HG02642 (cell line): Measurements from ENCODE around the gene EIF3F.
A peak's percentile ranks its signal among the peaks of the same experiment; 100 is the strongest.

Source experiments
- ATAC-seq: cut with Tn5 transposase; IDR thresholded peaks from one replicate; pipeline ENCODE4 v1.9.1; 2021; ENCODE audit warnings: mild to moderate bottlenecking; ENCODE audit not compliant: unreplicated experiment, poor library complexity

The EIF3F gene, protein sequence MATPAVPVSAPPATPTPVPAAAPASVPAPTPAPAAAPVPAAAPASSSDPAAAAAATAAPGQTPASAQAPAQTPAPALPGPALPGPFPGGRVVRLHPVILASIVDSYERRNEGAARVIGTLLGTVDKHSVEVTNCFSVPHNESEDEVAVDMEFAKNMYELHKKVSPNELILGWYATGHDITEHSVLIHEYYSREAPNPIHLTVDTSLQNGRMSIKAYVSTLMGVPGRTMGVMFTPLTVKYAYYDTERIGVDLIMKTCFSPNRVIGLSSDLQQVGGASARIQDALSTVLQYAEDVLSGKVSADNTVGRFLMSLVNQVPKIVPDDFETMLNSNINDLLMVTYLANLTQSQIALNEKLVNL

DNA sequence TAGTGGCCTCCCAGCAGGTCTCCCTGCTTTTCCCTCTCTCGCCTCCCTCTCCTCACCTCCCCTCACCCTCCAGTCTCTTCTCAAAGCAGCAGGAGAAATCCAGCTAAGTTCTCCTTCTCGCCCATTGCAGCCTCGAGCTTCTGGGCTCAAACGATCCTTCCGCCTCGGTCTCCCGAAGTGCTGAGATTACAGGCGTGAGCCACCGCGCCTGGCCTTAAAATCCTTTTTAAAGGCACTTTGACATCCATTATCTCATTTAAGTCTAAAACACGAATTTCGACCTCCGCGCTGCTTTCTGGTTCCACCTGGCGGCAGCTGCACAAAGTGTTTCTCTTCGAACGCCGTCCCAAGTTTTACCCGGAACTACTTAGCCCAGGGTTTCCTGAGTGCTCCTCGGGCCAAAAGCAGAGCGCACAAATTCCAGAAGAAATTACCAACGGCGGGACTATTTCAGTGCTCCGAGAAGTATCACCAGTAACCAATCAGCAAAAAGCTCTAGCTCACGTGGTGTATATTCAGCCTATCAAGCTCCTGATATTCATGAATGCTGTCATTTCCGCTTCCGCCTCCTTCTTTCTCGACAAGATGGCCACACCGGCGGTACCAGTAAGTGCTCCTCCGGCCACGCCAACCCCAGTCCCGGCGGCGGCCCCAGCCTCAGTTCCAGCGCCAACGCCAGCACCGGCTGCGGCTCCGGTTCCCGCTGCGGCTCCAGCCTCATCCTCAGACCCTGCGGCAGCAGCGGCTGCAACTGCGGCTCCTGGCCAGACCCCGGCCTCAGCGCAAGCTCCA lies at the start of gene EIF3F:
EIF3F (plus strand) TSS at position 570 of the 792 bp plus-strand sequence; CDS start at position 586, 16 bp downstream.
- ATAC-seq = peak; percentile 96

DNA sequence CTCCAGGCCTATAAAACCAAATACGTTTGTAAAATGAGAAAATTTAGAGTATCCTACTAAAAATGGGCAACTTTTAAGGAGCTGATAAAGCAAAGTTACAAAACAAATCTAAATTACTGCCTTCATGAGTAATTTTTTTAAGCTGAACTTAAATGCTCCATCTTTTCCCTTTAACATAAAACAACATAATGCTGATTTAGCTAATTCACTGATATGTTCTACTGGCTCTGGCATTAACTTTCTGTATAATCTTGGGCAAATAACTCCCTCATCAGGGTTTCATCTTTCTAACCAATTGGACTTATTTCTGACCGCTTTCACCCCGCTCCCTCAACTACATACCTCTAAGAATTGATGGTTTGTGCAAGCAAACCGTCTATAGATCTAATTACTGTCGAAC lies 46.0 kb upstream of the EIF3F start:
- no peak for ATAC-seq

DNA sequence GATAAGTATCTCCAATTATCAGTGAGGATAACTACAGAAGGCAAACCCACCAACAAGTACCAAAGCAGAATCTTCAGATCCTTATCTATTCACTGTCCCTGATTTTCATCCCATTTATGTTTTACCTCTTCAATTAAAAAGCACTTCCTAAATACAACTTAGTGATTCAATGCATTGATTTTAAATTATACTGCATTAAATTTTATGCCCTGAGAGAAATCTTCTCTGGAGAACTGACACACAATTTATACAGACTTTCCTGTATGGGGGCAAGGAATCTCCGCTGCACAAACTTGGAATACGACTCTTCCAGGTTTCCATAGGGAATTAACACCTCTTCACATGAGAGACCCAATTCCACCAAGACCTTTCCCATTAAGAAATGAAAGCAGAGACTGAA lies 45.5 kb upstream of the EIF3F start, which contains the start of gene OR10A3:
OR10A3 (minus strand) TSS at position 101 of the 400 bp plus-strand sequence. CDS start 2,188 bp downstream, outside the sequence.
- no peak for ATAC-seq

DNA sequence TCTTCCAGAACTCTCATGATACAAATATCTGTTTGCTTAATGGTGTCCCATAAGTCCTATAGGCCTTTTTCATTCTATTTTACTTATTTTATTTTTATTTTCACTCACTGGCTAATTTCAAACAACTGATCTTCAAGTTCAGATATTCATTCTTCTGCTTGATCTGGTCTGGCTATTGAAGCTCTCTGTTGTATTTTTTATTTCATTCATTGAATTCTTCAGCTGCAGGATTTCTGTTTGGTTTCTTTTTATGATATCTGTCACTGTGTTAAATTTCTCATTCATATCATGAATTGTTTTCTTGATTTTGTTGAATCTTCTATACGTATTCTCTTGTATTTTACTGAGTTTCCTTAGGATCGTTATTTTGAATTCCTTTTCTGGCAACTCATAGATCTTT lies 43.0 kb upstream of the EIF3F start:
- no peak for ATAC-seq

DNA sequence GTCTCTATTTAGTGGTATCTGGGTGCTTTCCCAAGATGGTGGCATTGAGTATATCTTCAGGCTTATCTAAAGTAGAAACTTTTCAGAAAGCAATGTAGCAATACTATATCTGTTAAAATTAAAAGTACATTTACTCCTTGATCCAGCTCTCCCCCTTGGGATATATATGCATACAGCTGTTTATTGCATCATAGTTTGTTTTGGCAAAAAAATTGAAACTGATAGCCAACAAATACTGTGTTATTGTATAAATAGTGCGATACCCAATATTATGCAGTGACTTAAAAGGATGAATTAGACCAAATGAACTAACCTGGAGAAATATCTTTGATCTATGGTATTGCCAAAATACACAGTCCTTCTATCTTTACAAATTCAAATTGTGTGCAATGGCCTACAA lies 37.2 kb upstream of the EIF3F start:
- no peak for ATAC-seq

DNA sequence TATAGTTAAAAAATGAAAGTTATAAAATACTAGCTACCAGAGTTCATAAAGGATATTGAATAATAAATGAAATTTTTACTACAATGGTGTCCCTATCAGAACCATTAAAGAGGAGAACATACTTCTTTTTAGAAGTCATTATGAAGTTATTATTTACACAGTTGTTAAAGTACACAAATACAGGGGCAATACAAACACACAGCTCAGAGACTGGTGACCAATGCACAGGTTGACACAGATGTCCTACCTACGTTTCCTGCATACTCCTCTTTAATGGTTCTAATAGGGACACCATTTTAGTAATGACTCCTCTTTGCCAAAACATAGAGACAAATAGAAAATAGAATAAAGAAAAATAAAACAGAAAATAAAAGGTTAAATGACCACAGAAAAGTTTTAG lies 31.9 kb upstream of the EIF3F start:
- no peak for ATAC-seq

DNA sequence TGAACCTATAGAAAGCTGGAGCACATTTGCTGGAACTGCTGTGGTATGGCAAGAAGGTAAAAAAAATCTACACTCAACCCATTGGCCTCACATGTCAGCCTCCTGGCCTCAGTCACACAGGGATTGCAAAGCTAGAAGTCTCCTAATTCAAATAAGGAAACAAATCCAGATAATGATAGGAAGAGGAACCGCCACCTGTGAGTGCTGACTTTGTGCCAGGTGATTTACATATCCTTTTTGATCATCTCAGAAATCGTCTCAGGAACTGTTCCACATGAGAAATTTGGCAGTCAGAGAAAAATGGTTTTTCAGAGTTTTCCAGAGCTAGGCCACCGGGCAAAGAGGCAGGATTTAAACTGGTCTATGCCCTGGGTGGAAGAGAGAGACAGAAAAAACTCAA lies 22.9 kb upstream of the EIF3F start:
- ATAC-seq = no peak

DNA sequence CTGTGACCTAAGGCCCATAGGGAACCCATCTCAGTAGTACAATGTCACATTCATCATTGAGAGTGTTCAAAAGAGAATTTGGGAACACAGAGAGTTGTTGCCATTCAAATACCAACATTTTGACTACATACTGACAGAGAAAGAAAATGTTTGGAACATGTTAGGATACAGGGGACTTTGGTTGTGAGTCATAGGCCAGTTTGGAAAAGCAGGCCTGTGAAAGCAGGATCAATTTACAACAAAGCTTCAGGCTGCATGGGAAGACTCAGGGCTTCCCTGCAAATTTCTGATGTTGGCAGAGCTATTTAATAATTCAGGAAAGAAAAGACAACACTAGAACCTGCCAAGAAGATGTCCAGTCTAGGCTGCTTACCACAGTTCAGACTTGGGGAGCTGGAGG lies 22.3 kb upstream of the EIF3F start:
- ATAC-seq = no peak

DNA sequence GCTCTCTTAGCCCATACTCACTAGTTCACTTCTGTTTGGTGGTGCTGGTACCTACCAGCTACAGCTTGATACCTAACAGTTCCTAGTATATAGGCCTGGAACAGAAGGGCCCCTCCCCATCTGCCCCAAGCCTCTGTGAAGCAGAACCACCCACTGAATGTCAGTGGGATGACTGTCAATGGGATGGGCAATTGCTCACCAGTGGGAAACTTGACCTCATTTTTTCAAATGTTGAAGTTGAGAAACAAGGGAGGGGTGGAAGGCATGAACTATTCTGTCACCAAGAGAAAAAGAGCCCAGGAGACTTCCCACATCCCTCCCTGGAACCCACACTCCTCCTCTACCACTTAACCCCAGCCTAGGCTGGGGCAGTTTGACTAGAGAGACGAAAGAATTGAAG lies 21.8 kb upstream of the EIF3F start, which contains the start of gene NLRP10:
NLRP10 (minus strand) TSS at position 62 of the 400 bp plus-strand sequence. CDS start 1,952 bp downstream, outside the sequence.
- no peak for ATAC-seq

DNA sequence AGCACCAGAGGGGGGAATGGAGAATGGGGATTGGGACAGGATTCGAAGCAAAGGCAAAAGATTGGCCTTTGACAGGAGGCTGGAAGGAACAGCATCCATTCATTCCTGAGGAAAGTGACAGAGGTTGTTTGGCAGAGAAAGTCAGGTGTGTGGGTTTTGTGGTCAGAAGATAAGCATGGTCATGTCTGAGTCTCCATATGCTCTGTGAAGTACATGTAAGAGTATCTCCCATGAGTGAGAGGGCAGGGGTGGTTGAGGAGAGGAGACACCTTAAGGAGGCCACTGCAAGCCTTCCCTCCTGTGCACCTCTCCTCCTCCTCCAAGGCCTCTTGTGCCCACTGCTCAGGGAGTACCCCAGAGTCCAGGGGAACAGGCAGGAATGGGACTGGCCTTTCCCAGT lies 20.0 kb upstream of the EIF3F start:
- ATAC-seq = no peak

DNA sequence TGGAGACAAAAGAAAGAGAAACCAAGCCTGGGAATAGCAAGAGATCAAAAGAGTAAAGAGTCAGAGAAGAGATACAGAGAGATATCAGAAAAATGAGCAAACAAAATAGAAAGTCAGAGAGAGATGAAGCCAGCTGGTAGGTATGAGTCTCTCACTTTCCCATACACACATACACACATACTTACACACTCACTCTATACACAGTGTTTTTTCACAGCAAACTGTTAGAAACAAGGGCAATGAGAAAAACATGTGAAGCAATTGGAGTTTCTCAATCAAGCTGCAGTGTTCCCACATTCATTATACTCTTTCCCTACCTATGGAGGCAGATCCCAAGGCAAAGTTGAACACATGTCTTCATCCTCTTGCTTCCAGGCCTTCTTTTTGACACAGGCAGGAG lies 19.3 kb upstream of the EIF3F start:
- no peak for ATAC-seq

DNA sequence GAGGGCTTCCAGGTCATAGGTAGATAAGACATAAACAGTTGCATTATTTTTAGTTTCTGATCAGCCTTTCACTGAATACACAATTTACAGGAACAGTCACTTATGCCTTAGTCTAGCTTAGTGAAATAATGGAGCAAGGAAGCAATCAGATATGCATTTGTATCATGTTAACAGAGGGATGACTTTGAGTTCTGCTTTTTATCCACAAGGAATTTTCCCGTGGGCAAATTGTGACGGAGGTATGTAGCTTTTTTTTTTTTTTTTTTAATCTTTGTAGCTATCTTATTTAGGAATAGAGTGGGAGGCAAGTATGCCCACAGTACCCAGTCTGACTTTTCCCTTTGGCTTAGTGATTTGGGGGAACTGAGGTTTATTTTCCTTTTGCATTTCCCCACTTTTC lies 18.5 kb upstream of the EIF3F start:
- ATAC-seq = no peak

DNA sequence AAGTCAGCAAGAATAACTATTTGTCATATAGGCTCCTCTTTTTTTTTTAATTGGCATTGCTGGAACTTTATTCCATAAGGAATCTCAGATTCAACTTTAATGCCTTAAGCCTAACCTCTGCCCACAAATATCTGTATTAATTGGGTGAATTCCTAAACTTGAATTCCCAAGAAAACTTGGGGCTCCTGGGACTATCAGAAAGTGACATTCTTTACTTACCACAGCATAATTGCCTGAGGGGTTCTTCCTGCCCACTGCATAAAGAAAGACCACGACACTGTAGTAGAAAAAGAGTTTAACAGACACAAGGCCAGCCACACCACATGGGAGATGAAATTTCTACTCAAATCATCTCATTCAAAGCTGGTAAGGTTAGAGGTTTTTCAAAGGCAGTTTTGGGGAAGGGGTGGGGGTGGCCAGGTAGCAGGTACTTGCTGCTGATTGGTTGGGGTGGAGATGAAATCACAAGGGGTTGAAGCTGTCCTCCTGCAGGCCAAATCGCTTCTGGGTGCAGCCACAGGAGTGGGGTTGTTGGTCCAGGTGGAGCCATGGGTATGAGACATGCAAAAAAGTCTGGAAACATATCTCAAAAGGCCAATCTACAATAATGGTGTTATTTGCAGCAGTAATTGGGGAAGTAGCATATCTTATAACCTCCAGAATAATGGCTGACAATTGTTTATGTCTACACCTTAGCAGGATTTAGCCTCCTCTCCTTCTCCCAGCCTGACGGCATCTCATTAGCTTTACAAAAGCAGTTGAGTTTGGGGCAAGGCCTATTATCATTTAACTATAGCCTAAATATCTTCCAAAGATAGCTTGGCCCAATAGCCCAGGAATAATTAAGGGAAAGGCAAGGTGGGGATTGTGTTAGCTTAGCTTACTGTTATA lies 17.1 kb upstream of the EIF3F start:
- no peak for ATAC-seq

DNA sequence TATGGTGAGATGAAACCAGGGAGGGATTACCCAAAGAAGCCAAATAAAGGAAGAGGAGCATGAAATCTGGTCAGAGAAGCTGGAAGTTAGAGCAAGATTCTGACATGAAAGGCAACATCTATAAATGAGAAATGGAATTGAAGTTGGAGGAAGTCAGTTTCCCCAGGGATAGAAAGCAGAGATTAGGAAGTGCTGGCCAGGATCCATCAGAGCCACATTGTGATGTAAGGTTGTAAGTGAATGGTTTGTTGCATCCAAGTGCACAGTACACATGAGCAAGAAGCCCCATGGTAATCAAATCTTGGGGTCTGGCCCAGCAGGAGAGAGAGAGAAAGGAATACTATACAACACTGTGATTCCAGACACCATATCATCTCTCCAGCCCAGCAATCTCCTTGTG lies 15.3 kb upstream of the EIF3F start:
- ATAC-seq = no peak

DNA sequence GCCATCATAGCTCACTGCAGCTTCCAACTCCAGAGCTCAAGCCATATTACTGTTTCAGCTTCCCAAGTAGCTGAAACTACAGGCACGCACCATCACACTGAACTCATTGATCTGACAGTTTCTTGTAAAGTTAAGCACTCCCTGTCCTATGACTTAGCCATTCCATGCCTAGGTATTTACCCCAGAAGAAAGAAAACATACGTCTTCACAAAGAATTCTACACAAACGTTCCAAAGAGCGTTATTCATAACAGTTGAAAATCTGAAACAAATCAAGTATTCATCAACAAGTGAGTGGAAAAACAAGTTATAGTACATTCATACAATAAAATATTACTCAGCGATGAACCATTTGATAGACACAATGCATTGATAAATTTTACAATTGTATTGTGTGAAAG lies 14.1 kb upstream of the EIF3F start:
- no peak for ATAC-seq

DNA sequence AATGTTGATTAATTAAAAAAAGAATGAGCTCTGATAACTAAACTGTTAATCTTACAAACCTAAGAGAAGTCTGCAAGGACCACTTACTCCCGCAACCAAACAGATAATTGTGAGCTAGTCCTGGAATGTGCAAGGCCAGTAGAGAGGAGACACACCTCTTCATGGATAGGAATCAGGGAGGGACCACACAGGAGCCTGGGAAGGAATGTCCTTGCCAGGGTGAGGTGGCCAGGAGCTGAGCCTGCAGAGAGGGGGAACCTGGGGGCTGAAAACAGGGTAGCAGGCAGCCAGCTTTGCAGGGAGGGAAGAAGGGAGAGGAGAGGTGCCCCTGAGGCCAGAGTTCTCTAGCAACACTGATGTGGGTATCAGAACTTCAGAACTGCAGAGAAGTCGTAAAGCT lies 12.5 kb upstream of the EIF3F start:
- ATAC-seq = no peak

DNA sequence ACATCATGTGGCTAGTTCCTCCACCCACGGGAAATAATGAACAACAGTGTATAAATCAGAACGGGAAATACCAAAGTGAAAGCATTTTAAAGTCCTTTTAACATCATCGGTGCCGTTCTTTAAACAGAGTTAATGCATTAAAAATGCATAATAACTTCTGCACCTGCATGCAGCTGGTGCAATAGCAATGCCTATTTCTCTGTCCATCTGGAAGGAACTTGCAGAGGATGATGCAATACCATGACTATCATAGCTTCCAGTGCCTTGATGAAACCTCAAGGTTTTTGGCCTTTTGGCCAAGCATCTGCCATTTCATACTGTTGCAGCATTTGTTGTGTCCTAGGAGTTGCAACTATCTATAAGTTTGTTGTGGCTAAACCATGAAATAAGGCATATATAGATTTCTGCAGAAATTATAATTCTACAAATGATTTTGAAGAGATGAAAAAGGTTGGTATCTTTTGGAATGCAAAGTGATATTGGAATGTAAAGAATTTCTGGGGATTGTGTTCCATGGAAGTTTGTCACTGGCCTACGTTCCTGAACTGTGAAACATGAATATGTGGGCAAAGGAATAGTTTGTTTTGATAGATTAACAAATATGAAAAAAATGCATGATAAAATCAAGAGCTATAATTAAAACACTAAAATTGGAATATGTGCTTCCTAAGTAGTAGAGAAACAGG lies 9.8 kb upstream of the EIF3F start:
- no peak for ATAC-seq

DNA sequence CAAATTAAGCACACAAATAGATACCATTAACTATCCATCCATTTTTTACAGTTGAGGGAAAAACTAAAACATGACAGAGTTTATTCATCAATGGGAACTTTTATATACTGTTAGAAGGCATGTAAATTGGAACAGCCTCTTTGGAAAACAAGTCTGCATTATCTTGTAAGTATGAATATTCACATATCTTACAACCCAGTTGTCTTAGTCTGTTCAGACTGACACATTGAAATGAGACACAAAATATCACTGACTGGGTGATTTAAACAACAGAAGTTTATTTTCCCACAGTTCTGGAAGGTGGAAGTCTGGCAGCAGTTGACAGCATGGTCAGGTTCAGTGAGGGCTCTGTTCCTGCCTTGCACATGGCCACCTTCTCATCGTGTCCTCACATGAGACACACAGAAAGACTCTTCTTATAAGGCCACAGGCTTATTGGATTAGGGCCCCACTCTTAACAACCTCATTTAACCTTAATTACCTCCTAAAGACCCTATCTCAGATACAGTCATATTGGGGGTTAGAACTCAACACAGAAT lies 5.4 kb upstream of the EIF3F start:
- ATAC-seq = no peak

DNA sequence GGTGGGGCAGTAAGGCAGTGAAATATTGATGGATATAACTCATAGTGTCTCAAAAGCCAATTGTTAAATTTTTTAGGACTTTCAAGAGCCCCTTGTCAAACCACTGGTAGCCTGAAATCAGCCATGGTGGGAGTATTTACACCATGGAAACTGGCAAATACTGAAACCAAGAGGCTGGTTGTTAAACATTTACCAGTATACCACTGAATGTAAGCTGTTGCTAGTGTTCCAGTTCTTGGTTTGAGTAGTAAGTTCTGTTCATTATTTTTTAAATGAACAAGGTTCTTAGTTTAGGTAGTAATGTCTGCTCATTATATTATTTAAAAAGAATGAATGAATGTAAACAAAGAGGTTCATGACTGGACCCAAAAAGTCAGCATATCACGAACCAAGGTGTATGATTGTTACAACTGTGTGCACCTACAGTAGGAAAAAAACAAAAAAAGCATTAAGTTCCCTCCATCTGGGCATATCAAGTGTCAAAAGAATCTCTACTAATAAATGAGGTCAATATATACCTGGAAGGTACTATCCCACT lies 4.5 kb upstream of the EIF3F start:
- peak; percentile 35 for ATAC-seq
